ENCODE measurements around the gene ZMYND15.
A peak's percentile ranks its signal among the peaks of the same experiment; 100 is the strongest.
"Not testable (repeated sequence)": the region's sequence is repeated elsewhere in the genome, so short reads cannot be mapped to it uniquely, and the experiment has no call there.

The ZMYND15 gene

GRCh38 chr17:4711661-4712181 is 27.9 kb upstream of the ZMYND15 start:
- peak overlapping the region in 1 of 2 experiments; percentile 76 for H3K4me3 ChIP-seq (ENCODE audit: insufficient read depth in 1 of 2, low read depth in 1 of 2, low read length in 2 of 2)
- no peaks in the 10 kb centered on the region for H3K27me3 ChIP-seq (ENCODE audit: control insufficient read depth in 1 of 2, insufficient read depth in 1 of 2, low read length in 2 of 2)
- no peak overlapping the region for H3K9ac ChIP-seq (ENCODE audit: low read length)
- no peak overlapping the region for H4K8ac ChIP-seq (ENCODE audit: low read length)
- no peak overlapping the region for H3K27ac ChIP-seq (ENCODE audit: low read length, poor library complexity, severe bottlenecking)
- H3K4ac ChIP-seq (ENCODE audit: low read depth in 1 of 2, low read length in 2 of 2), result no peak overlapping the region
- no peak overlapping the region for H3K23ac ChIP-seq (ENCODE audit: low read length in 2 of 2)
- H2AFZ ChIP-seq (ENCODE audit: low read depth, low read length), result no peak overlapping the region
- peaks cover 9% of the 10 kb centered on the region for H3K79me1 ChIP-seq (replicated peaks; ENCODE audit: low read length, poor library complexity, severe bottlenecking)
- H2BK120ac ChIP-seq (ENCODE audit: low read depth, low read length), result no peak overlapping the region
- no peak overlapping the region for H2BK5ac ChIP-seq (ENCODE audit: low read depth, low read length, poor library complexity, severe bottlenecking)
- peaks cover 0 to 13% of the 10 kb centered on the region in 2 experiments for H3K36me3 ChIP-seq (ENCODE audit: control insufficient read depth in 1 of 2, insufficient read depth in 2 of 2, low read depth in 1 of 2, low read length in 2 of 2)
- H2AK5ac ChIP-seq (ENCODE audit: low read length, severe bottlenecking), result no peak overlapping the region
- H3K4me1 ChIP-seq (ENCODE audit: control insufficient read depth, insufficient read depth, low read depth, low read length), result peaks cover 17% of the 10 kb centered on the region
- no peak overlapping the region for H3K4me2 ChIP-seq (ENCODE audit: low read length, poor library complexity, severe bottlenecking)
- peak overlapping the region in 1 of 2 experiments; percentile 2 for H3K14ac ChIP-seq (ENCODE audit: low read length in 2 of 2)
- H3K9me3 ChIP-seq (ENCODE audit: control insufficient read depth, low read length), result no peaks in the 10 kb centered on the region
- H2BK15ac ChIP-seq (ENCODE audit: low read depth, poor library complexity, severe bottlenecking), result no peak overlapping the region
- WGBS, result 75% methylated on average over 6 of the region's 6 CpGs
- no peak for DNase-seq
- H4K91ac ChIP-seq (ENCODE audit: low read length), result no peak overlapping the region
- H2BK12ac ChIP-seq (ENCODE audit: low read length in 2 of 2), result no peak overlapping the region
- no peak overlapping the region for H3K18ac ChIP-seq (ENCODE audit: low read depth in 1 of 2, low read length in 2 of 2)

- peaks cover 9% of the 10 kb centered on the region for H3K79me1 ChIP-seq (replicated peaks; ENCODE audit: low read length, poor library complexity, severe bottlenecking)
- H2BK12ac ChIP-seq (ENCODE audit: low read length in 2 of 2), result no peak overlapping the region
- H3K9ac ChIP-seq (ENCODE audit: low read length), result no peak overlapping the region
- H3K36me3 ChIP-seq (ENCODE audit: control insufficient read depth in 1 of 2, insufficient read depth in 2 of 2, low read depth in 1 of 2, low read length in 2 of 2), result peaks cover 3 to 19% of the 10 kb centered on the region in 2 experiments
- H3K9me3 ChIP-seq (ENCODE audit: control insufficient read depth, low read length), result no peaks in the 10 kb centered on the region
- H2BK15ac ChIP-seq (ENCODE audit: low read depth, poor library complexity, severe bottlenecking), result no peak overlapping the region
- H4K8ac ChIP-seq (ENCODE audit: low read length), result no peak overlapping the region
- no peak overlapping the region for H4K91ac ChIP-seq (ENCODE audit: low read length)
- no peak overlapping the region for H2BK120ac ChIP-seq (ENCODE audit: low read depth, low read length)
- no peak overlapping the region for H3K27ac ChIP-seq (ENCODE audit: low read length, poor library complexity, severe bottlenecking)
- no peak overlapping the region for H3K4me2 ChIP-seq (ENCODE audit: low read length, poor library complexity, severe bottlenecking)
- H3K18ac ChIP-seq (ENCODE audit: low read depth in 1 of 2, low read length in 2 of 2), result no peak overlapping the region
- WGBS, result 92% methylated on average over 3 of the region's 3 CpGs
- H2AFZ ChIP-seq (ENCODE audit: low read depth, low read length), result no peak overlapping the region
- no peak overlapping the region for H3K23ac ChIP-seq (ENCODE audit: low read length in 2 of 2)
- no peak overlapping the region for H2BK5ac ChIP-seq (ENCODE audit: low read depth, low read length, poor library complexity, severe bottlenecking)
- no peak overlapping the region for H3K4ac ChIP-seq (ENCODE audit: low read depth in 1 of 2, low read length in 2 of 2)
- H2AK5ac ChIP-seq (ENCODE audit: low read length, severe bottlenecking), result no peak overlapping the region
- no peaks in the 10 kb centered on the region for H3K27me3 ChIP-seq (ENCODE audit: control insufficient read depth in 1 of 2, insufficient read depth in 1 of 2, low read length in 2 of 2)
- no peak overlapping the region for H3K14ac ChIP-seq (ENCODE audit: low read length in 2 of 2)
- DNase-seq, result no peak
- H3K4me3 ChIP-seq (ENCODE audit: insufficient read depth in 1 of 2, low read depth in 1 of 2, low read length in 2 of 2), result no peak overlapping the region
- peaks cover 17% of the 10 kb centered on the region for H3K4me1 ChIP-seq (ENCODE audit: control insufficient read depth, insufficient read depth, low read depth, low read length)
Observed at GRCh38 chr17:4712526-4712925, 27.1 kb upstream of the ZMYND15 start.

- H3K4ac ChIP-seq (ENCODE audit: low read depth in 1 of 2, low read length in 2 of 2); H2BK120ac ChIP-seq (ENCODE audit: low read depth, low read length); H2AFZ ChIP-seq (ENCODE audit: low read depth, low read length); H3K27me3 ChIP-seq (ENCODE audit: control insufficient read depth in 1 of 2, insufficient read depth in 1 of 2, low read length in 2 of 2); H3K4me3 ChIP-seq (ENCODE audit: insufficient read depth in 1 of 2, low read depth in 1 of 2, low read length in 2 of 2); H2BK15ac ChIP-seq (ENCODE audit: low read depth, poor library complexity, severe bottlenecking); H2BK5ac ChIP-seq (ENCODE audit: low read depth, low read length, poor library complexity, severe bottlenecking); H4K91ac ChIP-seq (ENCODE audit: low read length); H3K14ac ChIP-seq (ENCODE audit: low read length in 2 of 2); DNase-seq; H3K9ac ChIP-seq (ENCODE audit: low read length); H2AK5ac ChIP-seq (ENCODE audit: low read length, severe bottlenecking); H4K8ac ChIP-seq (ENCODE audit: low read length); H3K4me2 ChIP-seq (ENCODE audit: low read length, poor library complexity, severe bottlenecking); H2BK12ac ChIP-seq (ENCODE audit: low read length in 2 of 2); H3K9me3 ChIP-seq (ENCODE audit: control insufficient read depth, low read length); H3K27ac ChIP-seq (ENCODE audit: low read length, poor library complexity, severe bottlenecking); H3K18ac ChIP-seq (ENCODE audit: low read depth in 1 of 2, low read length in 2 of 2); H3K23ac ChIP-seq (ENCODE audit: low read length in 2 of 2); H3K79me1 ChIP-seq (replicated peaks; ENCODE audit: low read length, poor library complexity, severe bottlenecking): not testable (repeated sequence)
- 89% methylated on average over 9 of the region's 15 CpGs for WGBS
- H3K4me1 ChIP-seq (ENCODE audit: control insufficient read depth, insufficient read depth, low read depth, low read length), result peaks cover 13% of the 10 kb centered on the region
- peaks cover 8 to 33% of the 10 kb centered on the region in 2 experiments for H3K36me3 ChIP-seq (ENCODE audit: control insufficient read depth in 1 of 2, insufficient read depth in 2 of 2, low read depth in 1 of 2, low read length in 2 of 2)
Observed at GRCh38 chr17:4714340-4715062, 25.1 kb upstream of the ZMYND15 start.

GRCh38 chr17:4715063-4715744 is 24.4 kb upstream of the ZMYND15 start:
- DNase-seq, result no peak
- H2BK120ac ChIP-seq (ENCODE audit: low read depth, low read length), result no peak overlapping the region
- no peak overlapping the region for H3K4ac ChIP-seq (ENCODE audit: low read depth in 1 of 2, low read length in 2 of 2)
- WGBS, result 82% methylated on average over 11 of the region's 11 CpGs
- H2BK5ac ChIP-seq (ENCODE audit: low read depth, low read length, poor library complexity, severe bottlenecking), result no peak overlapping the region
- H3K23ac ChIP-seq (ENCODE audit: low read length in 2 of 2), result no peak overlapping the region
- H3K9me3 ChIP-seq (ENCODE audit: control insufficient read depth, low read length), result no peaks in the 10 kb centered on the region
- no peak overlapping the region for H3K4me2 ChIP-seq (ENCODE audit: low read length, poor library complexity, severe bottlenecking)
- H3K4me1 ChIP-seq (ENCODE audit: control insufficient read depth, insufficient read depth, low read depth, low read length), result peaks cover 10% of the 10 kb centered on the region
- no peak overlapping the region for H3K14ac ChIP-seq (ENCODE audit: low read length in 2 of 2)
- peaks cover 8 to 38% of the 10 kb centered on the region in 2 experiments for H3K36me3 ChIP-seq (ENCODE audit: control insufficient read depth in 1 of 2, insufficient read depth in 2 of 2, low read depth in 1 of 2, low read length in 2 of 2)
- no peak overlapping the region for H3K9ac ChIP-seq (ENCODE audit: low read length)
- H2AFZ ChIP-seq (ENCODE audit: low read depth, low read length), result no peak overlapping the region
- no peak overlapping the region for H4K8ac ChIP-seq (ENCODE audit: low read length)
- no peak overlapping the region for H3K27ac ChIP-seq (ENCODE audit: low read length, poor library complexity, severe bottlenecking)
- H2BK12ac ChIP-seq (ENCODE audit: low read length in 2 of 2), result no peak overlapping the region
- peaks cover 9% of the 10 kb centered on the region for H3K79me1 ChIP-seq (replicated peaks; ENCODE audit: low read length, poor library complexity, severe bottlenecking)
- no peak overlapping the region for H2AK5ac ChIP-seq (ENCODE audit: low read length, severe bottlenecking)
- H3K27me3 ChIP-seq (ENCODE audit: control insufficient read depth in 1 of 2, insufficient read depth in 1 of 2, low read length in 2 of 2), result no peaks in the 10 kb centered on the region
- H3K18ac ChIP-seq (ENCODE audit: low read depth in 1 of 2, low read length in 2 of 2), result no peak overlapping the region
- no peak overlapping the region for H4K91ac ChIP-seq (ENCODE audit: low read length)
- no peak overlapping the region for H3K4me3 ChIP-seq (ENCODE audit: insufficient read depth in 1 of 2, low read depth in 1 of 2, low read length in 2 of 2)
- H2BK15ac ChIP-seq (ENCODE audit: low read depth, poor library complexity, severe bottlenecking), result no peak overlapping the region
